NCI-H1436 (cell line): ENCODE measurements around the gene OASL.
"Not testable (repeated sequence)": the region's sequence is repeated elsewhere in the genome, so short reads cannot be mapped to it uniquely, and the experiment has no call there.

Experiments used
- DNase-seq: peaks from one replicate; lab custom pipeline; 2025; lab: John Stamatoyannopoulos, UW

Gene OASL

DNA sequence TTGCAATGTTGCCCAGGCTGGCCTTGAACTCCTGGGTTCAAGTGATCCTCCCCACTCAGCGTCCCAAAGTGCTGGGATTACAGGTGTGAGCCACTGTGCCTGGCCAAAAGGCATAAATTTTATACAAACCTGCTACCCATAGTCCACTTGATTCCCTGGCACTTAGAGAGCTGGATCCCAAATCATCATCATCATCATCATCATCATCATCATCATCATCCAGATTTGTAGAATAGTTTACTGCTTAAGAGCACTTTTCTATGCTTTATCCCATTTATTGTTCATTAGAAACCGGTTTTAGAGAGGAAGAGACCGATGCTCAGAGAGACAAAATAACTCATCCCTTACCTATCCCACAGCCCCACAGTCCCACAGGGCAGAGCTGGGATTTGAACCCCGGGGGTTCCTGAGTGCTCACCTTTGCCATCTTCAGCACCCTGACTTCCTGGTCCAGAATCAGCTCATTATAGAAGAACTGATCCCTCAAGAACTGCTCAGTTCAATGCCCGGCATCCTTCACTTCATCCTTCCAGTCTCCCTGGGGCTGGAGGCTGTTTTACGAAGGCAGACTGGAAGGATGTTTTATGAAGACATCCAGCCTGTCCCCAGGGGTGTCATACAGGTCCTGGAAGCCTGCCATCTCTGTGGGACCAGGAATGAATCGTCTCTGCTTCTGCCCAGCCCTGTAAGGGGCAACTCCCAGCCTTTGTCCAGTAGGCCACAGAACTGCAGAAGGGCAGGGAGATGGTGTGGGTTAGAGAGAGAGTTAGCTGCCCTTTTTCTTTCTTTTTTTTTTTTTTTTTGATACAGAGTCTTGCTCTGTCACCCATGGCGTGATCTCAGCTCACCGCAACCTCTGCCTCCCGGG is 20.2 kb upstream of the OASL start:
- DNase-seq, result no peak

DNA sequence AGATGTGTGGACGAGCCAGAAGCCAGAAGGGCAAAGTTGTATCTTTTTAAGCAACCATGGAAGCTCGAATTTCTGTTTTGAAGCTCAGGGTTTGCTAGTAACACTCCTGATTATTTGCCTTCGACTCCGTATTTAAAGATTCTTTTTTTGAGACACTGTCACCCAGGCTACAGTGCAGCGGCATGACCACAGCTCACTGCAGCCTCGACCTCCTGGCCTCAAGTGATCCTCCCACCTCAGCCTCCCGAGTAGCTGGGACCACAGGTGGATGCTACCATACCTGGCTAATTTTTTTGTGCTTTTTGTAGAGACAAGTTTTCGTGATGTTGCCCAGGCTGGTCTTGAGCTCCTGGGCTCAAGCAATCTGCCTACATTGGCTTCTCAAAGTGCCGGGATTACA is 18.7 kb upstream of the OASL start:
- DNase-seq, result no peak

DNA sequence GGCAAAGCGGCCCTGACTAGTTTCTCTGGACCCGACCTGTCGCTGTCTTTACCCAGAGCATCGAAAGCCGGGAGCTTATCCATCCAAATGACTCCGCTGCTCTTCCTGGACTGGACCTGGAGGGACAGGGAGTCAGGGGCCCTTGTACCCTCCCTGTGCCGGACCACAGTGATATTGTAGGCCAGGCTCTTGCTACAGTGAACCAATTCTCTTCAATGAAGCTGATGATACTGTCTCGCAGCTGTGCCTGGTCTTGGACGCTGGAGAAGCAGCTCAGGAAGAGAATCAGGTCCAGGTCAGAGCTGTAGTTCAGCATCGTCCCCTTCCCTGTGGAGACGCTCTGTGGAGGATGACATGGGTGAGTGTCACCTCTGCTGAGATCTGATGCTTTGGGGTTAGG is 14.7 kb upstream of the OASL start:
- DNase-seq, result no peak

DNA sequence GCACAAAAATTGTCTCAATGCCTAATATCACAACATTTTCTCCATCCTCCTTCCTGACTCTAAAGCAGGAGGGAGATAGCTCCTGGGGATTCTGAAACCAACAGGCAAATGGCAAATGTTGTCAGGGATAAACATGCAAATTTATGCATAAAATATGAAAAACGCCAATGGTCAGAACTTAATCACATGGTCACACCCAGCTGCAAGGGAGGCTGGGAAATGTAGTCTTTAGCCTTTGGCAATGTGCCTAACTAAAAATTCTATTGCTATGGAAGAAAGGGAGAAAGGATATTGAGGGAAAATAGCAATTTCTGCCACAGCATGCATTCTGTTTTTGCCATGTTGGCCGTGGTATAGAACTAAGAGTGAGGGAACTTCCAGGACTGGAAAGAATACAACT is 11.7 kb upstream of the OASL start:
- no peak for DNase-seq

DNA sequence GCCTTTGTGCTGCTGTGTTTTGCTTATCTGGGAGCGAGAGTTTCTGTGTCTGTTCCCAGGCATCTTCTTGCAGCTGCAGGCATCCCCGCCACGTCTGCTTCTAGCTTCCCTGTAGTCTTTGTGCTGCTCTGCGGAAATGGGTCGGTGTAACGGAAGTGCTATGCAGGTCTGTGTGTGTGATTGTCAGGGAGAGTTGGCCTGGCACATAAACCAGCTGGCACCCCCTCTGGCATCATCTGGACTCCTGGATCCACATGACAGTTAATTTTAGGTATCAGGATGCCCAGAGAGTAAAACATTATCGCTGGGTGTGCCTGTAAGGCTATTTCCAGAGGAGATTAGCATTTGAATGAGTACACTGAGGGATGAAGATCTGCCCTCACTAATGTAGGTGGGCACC is 9.4 kb upstream of the OASL start:
- DNase-seq, result no peak

DNA sequence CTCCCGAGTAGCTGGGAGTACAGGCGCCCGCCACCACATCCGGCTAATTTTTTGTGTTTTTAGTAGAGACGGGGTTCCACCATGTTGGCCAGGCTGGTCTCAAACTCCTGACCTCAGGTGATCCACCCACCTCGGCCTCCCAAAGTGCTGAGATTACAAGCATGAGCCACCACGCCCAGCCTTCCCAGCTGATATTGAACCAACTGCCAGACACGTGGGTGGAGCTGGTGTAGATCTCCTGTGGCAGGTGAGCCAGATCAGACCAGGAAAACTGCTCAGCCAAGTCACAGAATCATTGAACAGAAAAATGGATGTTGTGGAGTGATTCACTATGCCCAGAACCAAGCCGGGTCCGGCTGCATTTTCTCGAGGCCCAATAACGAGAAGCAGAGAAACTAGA is 8.4 kb upstream of the OASL start:
- DNase-seq, result not testable (repeated sequence)

DNA sequence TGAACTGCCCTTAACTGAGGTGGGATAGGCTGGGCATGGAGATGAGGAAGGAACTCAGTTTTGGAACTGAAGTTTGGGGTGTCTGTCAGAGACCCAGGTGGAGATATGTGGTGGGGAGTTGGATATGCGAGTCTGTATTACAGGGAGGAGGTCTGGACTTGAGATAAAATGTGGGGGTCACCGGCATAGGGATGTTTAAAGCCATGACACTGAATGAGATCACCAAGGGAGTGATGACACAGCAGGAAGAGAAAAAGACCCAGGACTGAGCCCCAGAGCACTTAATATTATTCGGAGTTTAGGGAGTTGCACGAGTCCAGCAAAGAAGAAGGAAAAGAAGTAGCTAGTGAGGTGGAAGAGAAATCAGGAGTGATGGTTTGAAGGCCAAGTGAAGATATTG is 4.0 kb upstream of the OASL start:
- no peak for DNase-seq

DNA sequence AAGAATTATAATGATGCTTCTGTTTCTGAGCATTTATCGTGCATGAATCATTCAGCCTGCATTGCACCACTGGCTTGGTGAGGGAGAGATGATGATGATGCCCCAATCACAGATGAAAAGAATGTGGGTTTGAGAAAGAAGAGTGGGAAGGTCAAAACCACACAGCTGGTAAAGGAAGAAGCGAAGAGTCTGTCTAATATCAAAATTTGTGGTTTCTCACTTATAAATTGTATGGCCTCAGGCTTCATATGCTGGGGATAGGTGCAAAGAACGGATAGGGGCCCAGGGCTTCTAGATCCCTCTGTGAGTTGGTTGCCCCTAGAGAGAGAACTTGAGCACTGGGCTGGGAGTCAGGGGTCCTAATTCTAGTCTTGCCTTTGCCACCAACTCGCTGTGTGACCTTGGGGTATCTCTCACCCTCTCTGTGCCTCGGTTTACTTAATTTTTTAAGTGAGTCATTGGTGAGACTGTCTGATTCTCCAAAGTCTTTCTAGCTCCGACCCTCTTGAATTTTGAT is 2.2 kb downstream of the OASL start:
- no peak for DNase-seq

DNA sequence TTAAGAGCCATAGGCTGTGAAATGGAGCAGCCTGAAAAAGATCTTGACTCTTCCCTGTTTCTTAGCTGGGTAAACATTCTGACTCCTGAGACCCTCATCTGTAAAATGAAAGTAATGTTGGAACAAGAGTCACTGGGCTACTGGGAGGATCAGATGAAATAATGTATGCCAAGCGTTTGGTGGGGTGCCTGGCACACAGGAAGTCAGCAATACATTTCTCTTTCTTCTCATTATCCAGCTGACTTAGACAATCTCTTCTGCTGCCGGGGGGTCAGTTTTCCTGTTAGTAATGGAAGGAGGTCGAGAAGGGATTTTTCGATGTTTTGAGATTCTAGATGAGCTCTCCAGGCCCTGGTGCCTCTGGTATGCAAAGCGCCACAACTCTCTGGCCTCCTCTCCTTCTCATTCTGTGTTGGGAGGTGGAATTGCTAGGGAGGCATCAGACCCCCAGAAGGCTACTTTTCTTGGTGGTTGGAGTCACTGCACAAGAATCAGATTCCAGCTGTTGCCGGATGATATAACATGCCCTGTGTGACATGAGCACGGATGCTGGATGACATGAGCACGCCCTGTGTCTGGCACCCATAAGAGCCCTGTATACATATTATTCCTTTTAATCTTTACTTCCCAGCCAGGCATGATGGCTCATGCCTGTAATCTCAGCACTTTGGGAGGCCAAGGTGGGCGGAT is 4.3 kb downstream of the OASL start:
- no peak for DNase-seq

DNA sequence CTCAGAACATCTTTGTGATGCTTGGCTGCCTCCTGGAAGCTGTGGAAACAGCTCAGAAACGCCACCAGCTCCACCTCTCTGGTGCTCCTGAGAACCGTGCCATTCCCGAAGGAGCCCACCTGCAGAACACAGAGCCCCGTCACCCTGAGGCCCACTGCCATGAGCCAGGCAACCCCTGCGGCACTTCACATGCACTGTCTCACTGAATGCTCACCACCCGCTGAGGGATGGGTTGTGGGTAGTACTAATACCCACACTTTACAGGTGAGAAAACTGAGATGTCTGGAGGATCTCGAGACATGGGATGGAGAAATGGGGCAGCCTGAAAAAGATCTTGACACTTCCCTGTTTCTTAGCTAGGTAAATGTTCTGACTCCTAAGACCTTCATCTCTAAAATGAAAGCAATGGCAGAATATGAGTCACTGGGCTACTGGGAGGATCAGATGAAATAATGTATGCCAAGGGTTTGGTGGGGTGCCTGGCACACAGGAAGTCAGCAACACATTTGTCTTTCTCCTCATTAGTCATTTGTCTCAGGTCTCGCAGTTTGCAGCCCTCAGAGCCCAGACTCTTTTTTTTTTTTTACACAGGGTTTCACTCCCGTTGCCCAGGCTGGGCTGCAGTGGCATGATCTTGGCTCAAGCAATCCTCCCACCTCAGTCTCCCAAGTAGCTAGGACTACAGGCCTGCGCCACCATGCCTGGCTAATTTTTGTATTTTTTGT is 5.3 kb downstream of the OASL start:
- DNase-seq, result no peak

DNA sequence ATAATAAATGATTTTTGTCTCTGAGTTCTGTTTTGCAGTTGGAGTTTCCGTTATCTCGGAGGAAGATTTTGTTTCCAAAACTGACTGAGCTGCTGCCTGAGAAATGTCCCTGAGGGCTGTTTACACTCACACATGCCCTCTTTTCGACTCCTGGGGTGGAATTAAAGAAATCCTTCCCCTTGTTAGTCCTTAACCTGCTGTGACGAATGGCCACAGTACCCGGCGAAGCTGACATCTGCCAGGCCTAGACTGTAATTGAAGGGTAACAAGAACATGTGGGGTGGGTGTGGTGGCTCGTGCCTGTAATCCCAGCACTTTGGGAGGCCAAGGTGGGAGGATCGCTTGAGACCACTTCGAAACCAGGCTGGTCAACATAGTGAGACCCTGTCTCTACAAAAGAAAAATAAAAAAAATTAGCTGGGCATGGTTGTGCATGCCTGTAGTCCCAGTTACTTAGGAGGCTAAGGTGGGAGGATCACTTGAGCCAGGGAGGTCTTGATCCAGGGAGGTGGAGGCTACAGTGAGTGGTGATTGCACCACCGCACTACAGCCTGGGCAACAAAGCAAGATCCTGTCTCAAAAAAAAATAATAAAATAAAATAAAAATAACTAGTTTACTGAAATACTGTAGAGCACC is 8.4 kb downstream of the OASL start:
- DNase-seq, result no peak

DNA sequence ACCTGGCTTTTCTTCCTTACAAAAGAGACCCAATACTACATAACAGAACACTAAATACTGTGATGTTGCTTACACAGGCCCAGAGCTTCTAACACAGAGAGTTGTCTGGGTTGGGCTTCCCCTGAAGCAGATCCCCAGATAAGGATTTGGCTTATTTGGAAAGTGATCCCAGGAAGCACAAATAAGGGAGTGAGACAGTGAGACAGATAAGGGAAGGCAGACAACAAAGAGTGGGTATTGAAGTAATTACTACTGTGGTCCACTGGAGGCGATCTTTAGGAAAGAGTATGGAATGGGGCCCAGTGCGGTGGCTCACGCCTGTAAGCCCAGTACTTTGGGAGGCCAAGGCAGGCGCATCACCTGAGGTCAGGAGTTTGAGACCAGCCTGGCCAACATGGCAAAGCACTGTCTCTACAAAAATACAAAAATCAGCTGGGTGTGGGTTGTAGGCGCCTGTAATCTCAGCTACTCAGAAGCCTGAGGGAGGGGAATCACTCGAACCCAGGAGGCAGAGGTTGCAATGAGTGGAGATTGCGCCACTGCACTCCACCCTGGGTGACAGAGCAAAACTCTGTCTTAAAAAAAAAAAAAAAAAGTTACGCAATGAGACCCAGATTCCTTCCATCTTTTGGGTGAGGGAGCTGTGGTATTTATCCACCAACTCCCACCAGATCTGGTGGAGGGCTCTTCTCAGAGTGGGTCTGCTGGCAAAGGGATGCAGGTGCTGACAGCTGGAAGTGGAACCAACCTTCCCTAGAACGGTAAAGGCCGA is 12.6 kb downstream of the OASL start:
- DNase-seq, result no peak

DNA sequence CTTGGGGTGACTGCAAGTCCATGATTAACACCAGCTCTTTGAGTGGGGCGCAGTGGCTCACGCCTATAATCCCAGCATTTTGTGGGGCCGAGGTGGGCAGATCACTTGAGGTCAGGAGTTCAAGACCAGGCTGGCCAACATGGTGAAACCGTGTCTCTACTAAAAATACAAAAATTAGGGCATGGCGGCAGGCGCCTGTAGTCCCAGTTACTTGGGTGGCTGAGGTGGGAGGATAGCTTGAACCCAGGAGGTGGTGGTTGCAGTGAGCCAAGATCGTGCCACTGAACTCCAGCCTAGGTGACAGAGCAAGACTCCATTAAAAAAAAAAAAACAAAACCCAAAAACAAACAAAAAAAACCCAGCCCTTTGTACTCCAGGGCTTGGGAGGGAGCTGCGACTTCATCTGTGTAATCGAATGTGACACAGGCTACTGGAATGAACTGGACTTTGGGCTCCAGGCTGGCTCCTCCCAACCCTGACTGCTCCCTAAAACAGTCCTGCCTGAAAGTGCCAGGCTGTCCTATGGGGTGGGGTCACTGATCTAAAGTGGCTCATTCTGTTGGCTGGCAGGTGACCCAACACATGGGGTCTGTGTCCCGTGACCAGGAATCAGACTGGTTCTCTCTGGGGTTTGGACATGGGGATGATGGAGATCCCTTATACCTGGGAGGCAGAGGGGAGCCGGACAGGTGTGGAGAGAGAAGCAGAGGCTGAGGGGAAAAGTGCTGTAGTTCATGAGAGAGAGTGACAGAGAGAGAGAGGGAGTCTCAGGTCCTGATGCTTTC is 13.4 kb downstream of the OASL start:
- DNase-seq, result no peak

DNA sequence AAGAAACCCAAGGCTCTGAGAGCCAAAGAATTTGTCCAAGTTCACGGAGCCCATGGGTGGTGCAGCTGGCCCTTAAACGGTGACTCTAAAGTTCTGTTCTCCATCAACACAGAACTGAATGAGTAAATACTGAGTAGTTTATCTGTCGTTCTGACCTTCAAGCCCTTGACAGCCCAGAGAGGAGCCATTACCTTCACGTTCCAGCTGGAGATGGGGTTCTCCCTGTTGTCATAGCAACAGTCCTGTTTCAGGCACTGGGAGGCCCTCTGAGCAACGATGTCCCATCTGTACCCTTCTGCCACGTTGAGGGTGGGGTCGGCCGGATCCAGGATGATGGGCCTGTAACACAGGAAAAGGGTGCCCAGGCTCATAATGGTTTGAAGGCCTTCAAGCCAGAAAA is 15.2 kb downstream of the OASL start:
- no peak for DNase-seq

DNA sequence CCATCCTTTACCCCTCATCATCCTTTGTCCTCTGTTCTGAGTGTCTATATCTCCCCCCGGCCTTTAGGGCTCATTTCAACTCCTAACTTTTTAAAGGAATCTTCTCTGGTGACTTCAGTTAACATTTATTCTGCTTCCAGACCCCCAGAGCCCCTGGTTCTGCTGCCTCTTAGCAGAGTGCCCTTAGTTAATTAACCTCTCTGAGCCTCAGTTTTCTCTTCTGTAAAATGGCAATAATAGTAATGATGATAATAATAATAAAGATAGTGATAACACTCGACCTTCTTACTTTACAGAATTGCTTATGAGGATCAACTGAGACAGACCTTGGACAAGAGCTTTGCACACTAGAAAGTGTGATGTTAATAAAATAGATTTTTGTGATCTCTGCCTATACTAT is 16.3 kb downstream of the OASL start:
- no peak for DNase-seq

DNA sequence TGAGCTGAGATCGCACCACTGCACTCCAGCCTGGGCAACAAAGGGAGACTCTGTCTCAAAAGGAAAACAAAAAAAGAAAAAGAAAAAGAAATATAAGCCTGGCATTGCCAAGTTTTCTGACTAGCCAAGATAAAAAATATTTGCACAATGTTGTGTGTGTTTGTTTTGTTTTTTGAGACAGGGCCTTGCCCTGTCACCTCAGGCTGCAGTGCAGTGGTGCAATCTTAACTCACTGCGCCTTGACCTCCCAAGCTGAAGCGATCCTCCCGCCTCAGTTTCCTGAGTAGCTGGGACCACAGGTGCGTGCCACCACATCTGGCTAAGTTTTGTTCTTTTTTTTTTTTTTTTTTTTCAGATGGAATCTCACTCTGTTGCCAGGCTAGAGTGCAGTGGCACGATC is 17.3 kb downstream of the OASL start:
- no peak for DNase-seq

DNA sequence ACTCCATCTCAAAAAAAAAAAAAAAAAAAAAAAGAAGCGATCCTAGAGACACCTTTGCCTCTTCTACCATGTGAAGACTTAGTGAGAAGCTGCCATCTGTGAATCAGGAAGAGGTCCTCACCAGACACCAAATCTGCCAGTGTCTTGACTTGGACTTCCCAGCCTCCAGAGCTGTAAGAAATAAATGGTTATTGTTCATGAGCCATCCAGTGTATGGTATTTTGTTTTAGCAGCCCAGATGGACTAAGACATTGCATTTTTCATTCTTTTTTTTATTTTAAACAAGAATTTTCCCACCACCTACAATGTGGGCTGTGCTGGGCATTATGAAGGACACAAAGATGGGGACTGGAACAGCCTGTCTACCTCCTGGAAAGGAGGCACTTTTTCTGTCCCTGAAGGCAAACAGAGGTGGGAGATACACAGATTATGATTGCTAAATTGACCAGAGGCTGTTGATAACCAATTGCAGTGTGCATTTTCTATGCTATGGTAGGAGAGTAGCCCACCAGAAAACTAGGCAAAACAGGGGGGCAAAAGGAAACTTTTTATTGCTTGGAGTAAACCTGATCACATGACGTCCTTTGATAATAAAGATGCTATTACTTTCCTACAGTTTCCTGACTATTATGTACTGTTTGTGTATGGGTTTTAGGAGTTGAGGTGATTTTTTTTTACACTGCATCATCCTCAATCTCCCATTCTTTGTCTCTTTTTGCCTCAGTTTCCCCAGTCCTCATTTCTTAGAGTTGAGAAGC is 20.0 kb downstream of the OASL start:
- no peak for DNase-seq

DNA sequence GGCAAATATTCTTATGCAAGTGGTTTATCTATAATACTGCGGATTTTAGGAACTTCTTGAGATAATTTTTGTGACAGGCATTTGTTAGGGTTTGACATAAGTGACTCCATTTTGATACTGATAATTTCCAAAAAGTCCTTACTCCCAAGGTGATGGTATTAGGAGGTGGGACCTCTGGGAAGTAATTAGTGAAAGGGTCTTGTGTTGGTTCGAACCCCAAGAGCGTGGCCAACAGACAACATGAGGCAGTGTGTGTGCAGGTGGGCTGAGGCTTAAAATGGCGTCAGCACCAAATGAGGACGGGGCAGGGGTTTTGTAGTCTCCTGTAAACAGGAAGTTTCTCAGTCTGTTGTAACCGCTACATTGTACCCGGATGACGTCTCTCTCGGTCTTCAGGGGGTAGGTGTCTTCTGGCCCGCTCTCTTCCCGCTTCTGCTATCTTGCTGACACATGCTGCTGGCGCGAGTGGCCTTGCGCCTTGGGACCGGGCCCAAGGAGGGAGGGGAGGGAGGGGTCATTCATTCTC is 21.0 kb downstream of the OASL start:
- no peak for DNase-seq
